Brain microvascular endothelial cell (primary cell): ENCODE data around the gene ADIPOQ.
"Not testable (repeated sequence)": the region's sequence is repeated elsewhere in the genome, so short reads cannot be mapped to it uniquely, and the experiment has no call there.

Source experiments
- DNase-seq: peaks from one replicate; pipeline ENCODE4 v3.0.0-alpha.2; 2020
- H3K27ac ChIP-seq: fragments of 250-450 bp; sonication (Bioruptor Pico); 2 replicates; pipeline ENCODE4 v1.5.1; 2020; ENCODE audit warnings: mild to moderate bottlenecking, moderate library complexity
- H3K27me3 ChIP-seq: fragments of 250-450 bp; sonication (Bioruptor Pico); replicated peaks from 2 replicates; pipeline ENCODE4 v1.5.1; 2020; ENCODE audit warnings: mild to moderate bottlenecking
- H3K36me3 ChIP-seq: fragments of 250-450 bp; sonication (Bioruptor Pico); replicated peaks from 2 replicates; pipeline ENCODE4 v1.5.1; 2020; ENCODE audit warnings: mild to moderate bottlenecking
- H3K4me3 ChIP-seq: 2 replicates; pipeline ENCODE4 v1.5.1; 2011; ENCODE audit warnings: low read depth, mild to moderate bottlenecking, control low read depth, low read length, moderate library complexity
- CTCF ChIP-seq: IDR thresholded peaks from 2 replicates; pipeline ENCODE4 v1.5.1; 2011; ENCODE audit warnings: low read depth, mild to moderate bottlenecking, moderate library complexity, low read length, control low read depth, inconsistent platforms; ENCODE audit errors: missing control alignments
- in situ Hi-C: cut with HindIII; loops from 2 replicates; pipeline ENCODE4 v1.10.0; 2017; ENCODE audit warnings: low sequenced_read_pairs, low pct_ligation_motif_present

Gene ADIPOQ

GRCh38 chr3:186807231-186807630 lies 35.3 kb upstream of the ADIPOQ start:
- no peaks in the 10 kb centered on the region for H3K36me3 ChIP-seq
- H3K4me3 ChIP-seq = peak overlapping the region; percentile 88
- H3K27me3 ChIP-seq = no peaks in the 10 kb centered on the region
- in situ Hi-C loops = loop anchor here (25.0 kb wide), 1 partner anchor 195 kb away; the partner anchor contains the start of gene AHSG
- H3K27ac ChIP-seq = no peak overlapping the region
- no peak for TF ChIP-seq CTCF
- no peak for DNase-seq

DNA sequence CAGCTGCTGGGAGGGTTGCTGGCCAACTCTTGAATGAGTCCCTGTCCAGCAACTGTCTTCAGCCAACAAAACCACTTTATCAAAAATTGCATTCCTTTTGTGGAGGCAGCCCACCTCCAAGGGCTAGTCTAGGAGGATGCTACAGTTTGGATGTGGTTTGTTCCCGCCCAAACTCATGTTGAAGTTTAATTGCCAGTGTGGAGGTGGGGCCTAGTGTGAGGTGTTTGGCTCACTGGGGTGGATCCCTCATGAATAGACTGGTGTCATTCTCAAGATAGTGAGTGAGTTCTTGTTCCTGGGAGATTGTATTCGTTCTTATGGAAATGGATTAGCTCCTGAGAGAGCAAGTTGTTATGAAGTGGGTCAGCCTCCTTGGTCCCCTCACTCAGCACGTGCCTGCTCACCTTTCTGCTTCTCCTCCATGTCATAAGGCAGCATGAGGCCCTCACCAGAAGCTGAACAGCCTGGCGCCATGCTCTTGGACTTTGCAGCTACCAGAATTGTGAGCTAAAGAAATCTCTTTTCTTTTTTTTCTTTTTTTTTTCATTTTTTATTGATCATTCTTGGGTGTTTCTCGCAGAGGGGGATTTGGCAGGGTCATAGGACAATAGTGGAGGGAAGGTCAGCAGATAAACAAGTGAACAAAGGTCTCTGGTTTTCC lies 32.0 kb upstream of the ADIPOQ start:
- DNase-seq = no peak
- TF ChIP-seq CTCF = no peak
- Histone ChIP-seq H3K4me3 (no peak overlapping the region), H3K27me3 (no peaks in the 10 kb centered on the region), H3K36me3 (no peaks in the 10 kb centered on the region), H3K27ac (no peak overlapping the region)
- in situ Hi-C loops = loop anchor here (25.0 kb wide), 1 partner anchor 198 kb away; the partner anchor contains the start of gene AHSG

DNA sequence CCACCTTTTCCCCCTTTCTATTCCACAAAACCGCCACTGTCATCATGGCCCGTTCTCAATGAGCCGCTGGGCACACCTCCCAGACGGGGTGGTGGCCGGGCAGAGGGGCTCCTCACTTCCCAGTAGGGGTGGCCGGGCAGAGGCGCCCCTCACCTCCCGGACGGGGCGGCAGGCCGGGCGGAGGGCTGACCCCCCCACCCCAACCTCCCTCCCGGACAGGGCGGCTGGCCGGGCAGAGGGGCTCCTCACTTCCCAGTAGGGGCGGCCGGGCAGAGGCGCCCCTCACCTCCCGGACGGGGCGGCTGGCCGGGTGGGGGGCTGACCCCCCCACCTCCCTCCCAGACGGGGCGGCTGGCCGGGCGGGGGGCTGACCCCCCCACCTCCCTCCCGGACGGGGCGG lies 31.2 kb upstream of the ADIPOQ start:
- H3K27ac ChIP-seq, H3K27me3 ChIP-seq, H3K36me3 ChIP-seq, H3K4me3 ChIP-seq, DNase-seq: not testable (repeated sequence)
- in situ Hi-C loops = loop anchor here (25.0 kb wide), 1 partner anchor 199 kb away; the partner anchor contains the start of gene AHSG

DNA sequence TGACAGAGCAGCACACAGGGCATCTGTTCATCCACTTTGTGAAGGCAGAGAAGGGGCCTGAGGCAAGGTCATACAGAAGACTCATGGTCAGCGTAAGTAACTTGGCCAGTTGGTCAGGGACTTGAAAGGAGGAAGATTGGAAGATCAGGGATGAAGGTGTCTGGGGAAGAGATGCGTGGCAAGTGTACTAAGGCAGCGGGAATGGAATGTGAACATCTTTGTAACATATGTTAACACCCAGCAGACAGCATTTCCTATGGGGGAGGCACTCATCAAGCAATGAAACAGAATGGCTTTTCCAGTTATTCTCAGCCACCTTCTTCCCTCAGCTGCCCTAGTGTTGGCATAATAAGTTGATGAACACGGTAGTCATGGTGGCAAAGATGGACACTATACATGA lies 28.4 kb upstream of the ADIPOQ start:
- Histone ChIP-seq H3K27me3 (no peaks in the 10 kb centered on the region), H3K36me3 (no peaks in the 10 kb centered on the region), H3K4me3 (no peak overlapping the region), H3K27ac (no peak overlapping the region)
- TF ChIP-seq CTCF = no peak
- DNase-seq = no peak
- in situ Hi-C loops = loop anchor here (25.0 kb wide), 1 partner anchor 202 kb away; the partner anchor contains the start of gene AHSG

- no peak for TF ChIP-seq CTCF
- peak; percentile 47 for DNase-seq
- in situ Hi-C loops = loop anchor here (25.0 kb wide), 1 partner anchor 203 kb away; the partner anchor contains the start of gene AHSG
Measured at GRCh38 chr3:186815435-186815834, 27.1 kb upstream of the ADIPOQ start.

DNA sequence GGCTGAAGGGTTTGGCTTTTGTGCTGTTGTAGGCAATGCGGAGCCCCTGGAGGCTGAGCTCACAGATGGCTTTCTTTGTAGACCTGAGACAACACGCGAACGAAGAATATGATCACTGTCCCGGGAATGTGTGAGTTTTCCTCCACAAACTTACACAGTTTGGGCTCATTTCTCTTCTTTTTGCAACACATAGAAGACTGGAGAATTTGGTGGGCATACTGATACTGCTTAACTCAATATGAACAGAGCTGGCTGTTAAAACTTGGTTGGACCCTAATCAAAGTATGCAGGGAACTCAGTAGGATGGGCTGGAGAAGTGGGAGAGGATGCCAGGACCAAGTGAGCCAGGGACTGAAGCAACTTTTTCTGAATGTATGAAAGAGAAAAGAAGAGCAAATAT lies 24.0 kb upstream of the ADIPOQ start:
- Histone ChIP-seq H3K27ac (no peak overlapping the region), H3K36me3 (no peaks in the 10 kb centered on the region), H3K4me3 (no peak overlapping the region), H3K27me3 (no peaks in the 10 kb centered on the region)
- TF ChIP-seq CTCF = no peak
- no peak for DNase-seq
- in situ Hi-C loops = loop anchor here (25.0 kb wide), 1 partner anchor 206 kb away; the partner anchor contains the start of gene AHSG

More at GRCh38 chr3:186815435-186815834, 27.1 kb upstream of the ADIPOQ start:
- no peaks in the 10 kb centered on the region for H3K27me3 ChIP-seq
- no peak overlapping the region for H3K27ac ChIP-seq
- no peaks in the 10 kb centered on the region for H3K36me3 ChIP-seq
- no peak overlapping the region for H3K4me3 ChIP-seq
